ENCODE data around the gene DAZ2. TPM values are rescaled to one million over a fixed set of nuclear protein-coding genes. Genes with fewer than 3 reads are reported as not detected.
"Not testable (repeated sequence)": the region's sequence is repeated elsewhere in the genome, so short reads cannot be mapped to it uniquely, and the experiment has no call there.

Gene DAZ2
- total RNA-seq (not detected), total RNA-seq (0 reads per million in 2 donors)

- H3K27me3 Mint-ChIP-seq; H3K4me1 Mint-ChIP-seq; H3K4me3 Mint-ChIP-seq; H3K27ac Mint-ChIP-seq; ATAC-seq; DNase-seq; H3K9me3 ChIP-seq (ENCODE audit: control insufficient read depth, low read length, poor library complexity, severe bottlenecking); H3K36me3 Mint-ChIP-seq (ENCODE audit: low read depth): not testable (repeated sequence)
Observed at GRCh38 chrY:23219233-23219632, at the start of gene DAZ2. Gene DAZ2 (plus strand): TSS chrY:23219533. CDS start chrY:23219741, 208 bp downstream.

GRCh38 chrY:23198908-23199307 is 20.4 kb upstream of the DAZ2 start, which contains the start of gene DAZ1:
Gene DAZ1 (minus strand): TSS chrY:23199008. CDS start chrY:23198800, 208 bp downstream.
- not testable (repeated sequence) for H3K27ac Mint-ChIP-seq

GRCh38 chrY:23207455-23207854 is 11.9 kb upstream of the DAZ2 start:
- not testable (repeated sequence) for H3K27ac Mint-ChIP-seq; H3K36me3 Mint-ChIP-seq (ENCODE audit: low read depth); H3K4me1 Mint-ChIP-seq; H3K4me3 Mint-ChIP-seq; ATAC-seq; DNase-seq; H3K9me3 ChIP-seq (ENCODE audit: control insufficient read depth, low read length, poor library complexity, severe bottlenecking); H3K27me3 Mint-ChIP-seq

More at GRCh38 chrY:23198908-23199307, 20.4 kb upstream of the DAZ2 start, which contains the start of gene DAZ1:
- not testable (repeated sequence) for DNase-seq; H3K4me1 Mint-ChIP-seq; ATAC-seq; H3K27me3 Mint-ChIP-seq; H3K4me3 Mint-ChIP-seq; H3K9me3 ChIP-seq (ENCODE audit: control insufficient read depth, low read length, poor library complexity, severe bottlenecking); H3K36me3 Mint-ChIP-seq (ENCODE audit: low read depth)

GRCh38 chrY:23209802-23210495 is 9.4 kb upstream of the DAZ2 start:
- not testable (repeated sequence) for H3K4me1 Mint-ChIP-seq; H3K36me3 Mint-ChIP-seq (ENCODE audit: low read depth); H3K27ac Mint-ChIP-seq; H3K9me3 ChIP-seq (ENCODE audit: control insufficient read depth, low read length, poor library complexity, severe bottlenecking); ATAC-seq; DNase-seq; H3K4me3 Mint-ChIP-seq; H3K27me3 Mint-ChIP-seq

- not testable (repeated sequence) for H3K27ac Mint-ChIP-seq; H3K4me3 Mint-ChIP-seq; H3K36me3 Mint-ChIP-seq (ENCODE audit: low read depth); ATAC-seq; H3K9me3 ChIP-seq (ENCODE audit: control insufficient read depth, low read length, poor library complexity, severe bottlenecking); H3K4me1 Mint-ChIP-seq; DNase-seq; H3K27me3 Mint-ChIP-seq
Observed at GRCh38 chrY:23210681-23211080, 8.7 kb upstream of the DAZ2 start.

Other genes with a start within 250 kb of the DAZ2 start
- not detected for gene BPY2, start 235.3 kb upstream of the DAZ2 start, total RNA-seq
- not detected for gene DAZ1, start 20.5 kb upstream of the DAZ2 start, total RNA-seq